ENCODE measurements around the gene ZNF761.
"Not testable (repeated sequence)": the region's sequence is repeated elsewhere in the genome, so short reads cannot be mapped to it uniquely, and the experiment has no call there.

The ZNF761 gene

GRCh38 chr19:53409505-53410204 is 22.1 kb upstream of the ZNF761 start:
- WGBS, 2 experiments (ENCODE audit: insufficient coverage in 2 of 2) = 92 to 93% methylated on average over 2 to 3 of the region's 7 CpGs
- Histone ChIP-seq H3K36me3 (ENCODE audit: control insufficient read depth, insufficient read depth, low read length) (peaks cover 83% of the 10 kb centered on the region), H3K9me3 (ENCODE audit: control insufficient read depth, low read length) (peaks cover 63% of the 10 kb centered on the region), H3K27ac (ENCODE audit: low read depth, low read length, severe bottlenecking) (no peak overlapping the region), H3K4me1 (ENCODE audit: control insufficient read depth, insufficient read depth, low read length, poor library complexity, severe bottlenecking) (no peaks in the 10 kb centered on the region), H3K4me3 (ENCODE audit: extremely low read depth, insufficient read depth, low read length, poor library complexity, severe bottlenecking) (no peak overlapping the region)

- not testable (repeated sequence) for H3K4me1 ChIP-seq (ENCODE audit: control insufficient read depth, insufficient read depth, low read length, poor library complexity, severe bottlenecking); H3K4me3 ChIP-seq (ENCODE audit: extremely low read depth, insufficient read depth, low read length, poor library complexity, severe bottlenecking); H3K36me3 ChIP-seq (ENCODE audit: control insufficient read depth, insufficient read depth, low read length); H3K9me3 ChIP-seq (ENCODE audit: control insufficient read depth, low read length)
- peak overlapping the region; percentile 71 for H3K27ac ChIP-seq (ENCODE audit: low read depth, low read length, severe bottlenecking)
- WGBS, 2 experiments (ENCODE audit: insufficient coverage in 2 of 2) = 79 to 91% methylated on average over 6 to 7 of the region's 11 CpGs
These were observed 11.1 kb upstream of the ZNF761 start for GRCh38 chr19:53420520-53421315.

GRCh38 chr19:53422551-53422950 is 9.2 kb upstream of the ZNF761 start:
- no peak overlapping the region for H3K4me3 ChIP-seq (ENCODE audit: extremely low read depth, insufficient read depth, low read length, poor library complexity, severe bottlenecking)
- H3K36me3 ChIP-seq (ENCODE audit: control insufficient read depth, insufficient read depth, low read length) = peaks cover 3% of the 10 kb centered on the region
- WGBS, 2 experiments (ENCODE audit: insufficient coverage in 2 of 2) = 50% methylated on average over 1 of the region's 5 CpGs; no CpG with 5 or more reads in 1 of the 2 experiments
- H3K27ac ChIP-seq (ENCODE audit: low read depth, low read length, severe bottlenecking) = no peak overlapping the region
- peaks cover 3% of the 10 kb centered on the region for H3K4me1 ChIP-seq (ENCODE audit: control insufficient read depth, insufficient read depth, low read length, poor library complexity, severe bottlenecking)
- peaks cover 3% of the 10 kb centered on the region for H3K9me3 ChIP-seq (ENCODE audit: control insufficient read depth, low read length)

- not testable (repeated sequence) for H3K4me3 ChIP-seq (ENCODE audit: extremely low read depth, insufficient read depth, low read length, poor library complexity, severe bottlenecking)
- no CpG with 5 or more reads among the region's 13 CpGs for WGBS, 2 experiments (ENCODE audit: insufficient coverage in 2 of 2)
These were observed 8.7 kb upstream of the ZNF761 start for GRCh38 chr19:53423074-53423473.

GRCh38 chr19:53423680-53424079 is 8.1 kb upstream of the ZNF761 start:
- not testable (repeated sequence) for H3K36me3 ChIP-seq (ENCODE audit: control insufficient read depth, insufficient read depth, low read length); H3K4me3 ChIP-seq (ENCODE audit: extremely low read depth, insufficient read depth, low read length, poor library complexity, severe bottlenecking); H3K4me1 ChIP-seq (ENCODE audit: control insufficient read depth, insufficient read depth, low read length, poor library complexity, severe bottlenecking); H3K27ac ChIP-seq (ENCODE audit: low read depth, low read length, severe bottlenecking); H3K9me3 ChIP-seq (ENCODE audit: control insufficient read depth, low read length)
- WGBS, 2 experiments (ENCODE audit: insufficient coverage in 2 of 2) = 100% methylated on average over 2 of the region's 8 CpGs; no CpG with 5 or more reads in 1 of the 2 experiments

More at GRCh38 chr19:53423074-53423473, 8.7 kb upstream of the ZNF761 start:
- not testable (repeated sequence) for H3K4me1 ChIP-seq (ENCODE audit: control insufficient read depth, insufficient read depth, low read length, poor library complexity, severe bottlenecking); H3K27ac ChIP-seq (ENCODE audit: low read depth, low read length, severe bottlenecking); H3K36me3 ChIP-seq (ENCODE audit: control insufficient read depth, insufficient read depth, low read length); H3K9me3 ChIP-seq (ENCODE audit: control insufficient read depth, low read length)

GRCh38 chr19:53424968-53425597 is 6.7 kb upstream of the ZNF761 start:
- H3K4me1 ChIP-seq (ENCODE audit: control insufficient read depth, insufficient read depth, low read length, poor library complexity, severe bottlenecking) = peaks cover 3% of the 10 kb centered on the region
- no peak overlapping the region for H3K27ac ChIP-seq (ENCODE audit: low read depth, low read length, severe bottlenecking)
- H3K36me3 ChIP-seq (ENCODE audit: control insufficient read depth, insufficient read depth, low read length) = no peaks in the 10 kb centered on the region
- 28 to 50% methylated on average over 4 to 6 of the region's 9 CpGs for WGBS, 2 experiments (ENCODE audit: insufficient coverage in 2 of 2)
- H3K4me3 ChIP-seq (ENCODE audit: extremely low read depth, insufficient read depth, low read length, poor library complexity, severe bottlenecking) = no peak overlapping the region
- H3K9me3 ChIP-seq (ENCODE audit: control insufficient read depth, low read length) = no peaks in the 10 kb centered on the region

GRCh38 chr19:53432088-53432661 is 391 bp downstream of the ZNF761 start:
- Histone ChIP-seq H3K4me3 (ENCODE audit: extremely low read depth, insufficient read depth, low read length, poor library complexity, severe bottlenecking) (peak overlapping the region; percentile 76), H3K4me1 (ENCODE audit: control insufficient read depth, insufficient read depth, low read length, poor library complexity, severe bottlenecking) (peaks cover 9% of the 10 kb centered on the region), H3K27ac (ENCODE audit: low read depth, low read length, severe bottlenecking) (no peak overlapping the region), H3K9me3 (ENCODE audit: control insufficient read depth, low read length) (no peaks in the 10 kb centered on the region), H3K36me3 (ENCODE audit: control insufficient read depth, insufficient read depth, low read length) (peaks cover 30% of the 10 kb centered on the region)
- WGBS, 2 experiments (ENCODE audit: insufficient coverage in 2 of 2) = 0 to 1% methylated on average over 26 to 29 of the region's 30 CpGs

- 100% methylated on average over 1 of the region's 2 CpGs; no CpG with 5 or more reads in 1 of the 2 experiments for WGBS, 2 experiments (ENCODE audit: insufficient coverage in 2 of 2)
- H3K27ac ChIP-seq (ENCODE audit: low read depth, low read length, severe bottlenecking); H3K4me1 ChIP-seq (ENCODE audit: control insufficient read depth, insufficient read depth, low read length, poor library complexity, severe bottlenecking); H3K4me3 ChIP-seq (ENCODE audit: extremely low read depth, insufficient read depth, low read length, poor library complexity, severe bottlenecking): not testable (repeated sequence)
- H3K9me3 ChIP-seq (ENCODE audit: control insufficient read depth, low read length) = peaks cover 21% of the 10 kb centered on the region
- H3K36me3 ChIP-seq (ENCODE audit: control insufficient read depth, insufficient read depth, low read length) = peaks cover 91% of the 10 kb centered on the region
These were observed 12.0 kb downstream of the ZNF761 start for GRCh38 chr19:53443809-53444208.

GRCh38 chr19:53447196-53447595 is 15.4 kb downstream of the ZNF761 start:
- not testable (repeated sequence) for H3K4me1 ChIP-seq (ENCODE audit: control insufficient read depth, insufficient read depth, low read length, poor library complexity, severe bottlenecking); H3K4me3 ChIP-seq (ENCODE audit: extremely low read depth, insufficient read depth, low read length, poor library complexity, severe bottlenecking); H3K27ac ChIP-seq (ENCODE audit: low read depth, low read length, severe bottlenecking)
- WGBS, 2 experiments (ENCODE audit: insufficient coverage in 2 of 2) = 100% methylated on average over 1 to 3 of the region's 5 CpGs
- Histone ChIP-seq H3K36me3 (ENCODE audit: control insufficient read depth, insufficient read depth, low read length) (peaks cover 95% of the 10 kb centered on the region), H3K9me3 (ENCODE audit: control insufficient read depth, low read length) (peaks cover 17% of the 10 kb centered on the region)

GRCh38 chr19:53455828-53456227 is 24.0 kb downstream of the ZNF761 start:
- Histone ChIP-seq H3K4me3 (ENCODE audit: extremely low read depth, insufficient read depth, low read length, poor library complexity, severe bottlenecking) (no peak overlapping the region), H3K27ac (ENCODE audit: low read depth, low read length, severe bottlenecking) (no peak overlapping the region), H3K9me3 (ENCODE audit: control insufficient read depth, low read length) (peaks cover 42% of the 10 kb centered on the region), H3K4me1 (ENCODE audit: control insufficient read depth, insufficient read depth, low read length, poor library complexity, severe bottlenecking) (no peaks in the 10 kb centered on the region), H3K36me3 (ENCODE audit: control insufficient read depth, insufficient read depth, low read length) (peaks cover 74% of the 10 kb centered on the region)
- WGBS, 2 experiments (ENCODE audit: insufficient coverage in 2 of 2) = 70 to 80% methylated on average over 4 to 5 of the region's 9 CpGs
